Measurements from ENCODE around the gene CCDC88C. TPM values are rescaled to one million over a fixed set of nuclear protein-coding genes. Genes with fewer than 3 reads are reported as not detected.

Gene CCDC88C
- total and polyA plus RNA-seq, 3 donors from 2014 or later, result 36.5 to 51.3 (median 47.4) TPM

DNA sequence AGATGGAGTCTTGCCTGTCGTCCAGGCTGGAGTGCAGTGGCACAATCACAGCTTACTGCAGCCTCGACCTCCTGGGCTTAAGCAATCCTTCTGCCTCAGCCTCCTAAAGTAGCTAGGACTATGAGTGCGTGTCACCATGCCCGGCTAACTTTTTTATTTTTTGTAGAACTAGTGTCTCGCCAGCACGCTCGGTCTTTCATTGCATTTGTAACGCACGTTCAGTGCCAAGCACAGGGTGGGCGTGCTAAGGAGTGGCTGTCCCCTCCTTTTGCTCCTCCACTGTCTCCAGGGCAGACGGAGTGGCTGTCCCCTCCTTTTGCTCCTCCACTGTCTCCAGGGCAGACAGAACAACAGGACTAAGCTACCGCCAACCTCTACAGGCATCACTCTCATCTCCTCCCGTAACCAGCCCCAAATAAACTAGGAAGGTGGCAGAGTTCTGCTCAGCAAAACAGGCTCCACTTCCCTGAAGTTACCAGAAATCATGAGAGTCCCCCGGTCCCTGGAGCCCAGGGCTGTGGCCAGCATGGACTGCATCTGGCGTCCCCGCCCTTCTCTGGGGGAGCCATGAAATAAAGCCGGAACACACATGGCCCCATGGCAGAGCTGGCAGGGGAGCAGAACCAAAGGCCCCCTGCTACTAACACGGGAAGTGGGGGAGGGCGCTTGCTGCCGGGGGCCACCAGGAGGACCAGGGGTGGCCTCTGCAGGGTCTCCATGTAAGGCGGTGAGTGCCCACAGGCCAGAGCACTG is 60.2 kb downstream of the CCDC88C start:
- TF ChIP-seq, protein P1, sequence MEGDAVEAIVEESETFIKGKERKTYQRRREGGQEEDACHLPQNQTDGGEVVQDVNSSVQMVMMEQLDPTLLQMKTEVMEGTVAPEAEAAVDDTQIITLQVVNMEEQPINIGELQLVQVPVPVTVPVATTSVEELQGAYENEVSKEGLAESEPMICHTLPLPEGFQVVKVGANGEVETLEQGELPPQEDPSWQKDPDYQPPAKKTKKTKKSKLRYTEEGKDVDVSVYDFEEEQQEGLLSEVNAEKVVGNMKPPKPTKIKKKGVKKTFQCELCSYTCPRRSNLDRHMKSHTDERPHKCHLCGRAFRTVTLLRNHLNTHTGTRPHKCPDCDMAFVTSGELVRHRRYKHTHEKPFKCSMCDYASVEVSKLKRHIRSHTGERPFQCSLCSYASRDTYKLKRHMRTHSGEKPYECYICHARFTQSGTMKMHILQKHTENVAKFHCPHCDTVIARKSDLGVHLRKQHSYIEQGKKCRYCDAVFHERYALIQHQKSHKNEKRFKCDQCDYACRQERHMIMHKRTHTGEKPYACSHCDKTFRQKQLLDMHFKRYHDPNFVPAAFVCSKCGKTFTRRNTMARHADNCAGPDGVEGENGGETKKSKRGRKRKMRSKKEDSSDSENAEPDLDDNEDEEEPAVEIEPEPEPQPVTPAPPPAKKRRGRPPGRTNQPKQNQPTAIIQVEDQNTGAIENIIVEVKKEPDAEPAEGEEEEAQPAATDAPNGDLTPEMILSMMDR (IDR thresholded peaks at IDR 0.05), result no peak
- TF ChIP-seq POLR2A (IDR thresholded peaks at IDR 0.05), result no peak
- no peak overlapping the region for H3K27ac ChIP-seq
- 89 to 93% methylated on average over 20 to 21 of the region's 21 CpGs for WGBS, 2 donors
- H3K36me3 ChIP-seq (ENCODE audit: low read depth, missing control alignments), result no peaks in the 10 kb centered on the region
- no peaks in the 10 kb centered on the region for H3K27me3 ChIP-seq
- H3K4me3 ChIP-seq, result no peak overlapping the region
- intact Hi-C loops (cut with DNase I; ENCODE audit: low total_unique reads), result no loop called here
- H3K9me3 ChIP-seq, result no peaks in the 10 kb centered on the region
- peaks cover 7% of the 10 kb centered on the region for H3K4me1 ChIP-seq
- DNase-seq, result no peak

DNA sequence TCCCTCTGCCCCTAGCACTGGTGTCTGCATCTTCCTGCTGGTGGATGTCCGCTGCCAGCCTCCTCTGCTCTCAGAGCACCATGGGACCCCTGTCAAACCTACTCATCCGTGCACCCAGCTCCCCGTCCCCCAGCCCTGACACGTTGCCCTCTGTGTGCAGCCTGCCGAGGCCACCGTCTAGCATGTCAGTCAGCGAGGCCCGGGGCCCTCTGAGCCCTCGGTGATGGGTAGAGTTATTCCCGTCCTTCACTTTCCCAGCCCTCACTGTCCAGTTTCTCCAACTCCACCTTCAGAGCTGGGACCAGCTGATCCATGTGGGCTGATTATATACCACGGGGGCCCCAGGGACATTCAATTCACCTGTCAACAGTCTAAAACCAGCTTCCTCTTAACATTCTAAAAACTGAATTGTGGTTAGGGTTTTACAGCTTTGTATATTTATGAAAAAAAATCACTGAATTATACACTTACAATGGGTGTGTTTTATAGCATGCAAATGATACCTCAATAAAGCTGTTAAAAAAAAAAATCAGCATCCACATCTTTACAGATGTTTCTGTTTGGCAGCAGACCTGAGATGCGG is 61.3 kb downstream of the CCDC88C start:
- Histone ChIP-seq H3K27ac (no peak overlapping the region), H3K4me1 (peaks cover 11% of the 10 kb centered on the region), H3K9me3 (no peaks in the 10 kb centered on the region), H3K36me3 (ENCODE audit: low read depth, missing control alignments) (no peaks in the 10 kb centered on the region), H3K27me3 (no peaks in the 10 kb centered on the region), H3K4me3 (no peak overlapping the region)
- intact Hi-C loops (cut with DNase I; ENCODE audit: low total_unique reads), result no loop called here
- WGBS, 2 donors, result 79 to 84% methylated on average over 12 of the region's 12 CpGs
- TF ChIP-seq, protein P1 (IDR thresholded peaks at IDR 0.05), result no peak
- TF ChIP-seq POLR2A (IDR thresholded peaks at IDR 0.05), result no peak
- DNase-seq, result no peak

DNA sequence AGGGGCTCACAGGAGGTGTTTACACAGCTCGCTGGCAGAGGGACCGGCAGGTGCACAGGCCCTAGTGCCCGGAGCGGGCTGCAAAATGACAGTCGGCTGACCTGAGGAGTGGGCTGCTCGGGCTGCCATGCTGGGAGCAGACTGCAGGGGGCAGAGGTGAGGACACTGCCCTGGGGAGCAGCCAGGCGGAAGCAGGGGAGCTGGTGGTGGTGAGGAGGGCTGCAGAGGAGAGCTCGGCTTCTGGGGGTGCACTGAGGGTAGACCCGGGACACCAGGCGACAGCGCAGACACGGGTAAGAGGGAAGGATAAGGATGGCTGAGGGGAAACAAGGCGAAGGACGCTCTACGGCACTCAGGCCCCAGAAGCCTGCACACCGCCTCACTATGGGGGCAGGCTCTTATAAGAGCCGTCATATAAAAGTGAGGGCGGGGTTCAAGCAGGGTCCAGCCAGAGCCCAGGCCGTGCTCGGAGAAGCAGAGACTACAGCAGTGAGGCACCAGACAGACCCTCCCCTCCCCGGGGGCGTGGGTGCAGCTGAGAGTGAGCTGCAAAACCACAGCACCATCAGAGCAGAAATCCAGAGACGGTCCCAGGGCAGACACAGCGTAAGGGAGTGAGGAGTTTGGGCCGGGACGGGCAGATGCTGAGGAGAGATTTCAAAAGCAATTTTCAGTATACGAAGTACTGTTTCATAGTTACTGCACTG is 62.5 kb downstream of the CCDC88C start:
- intact Hi-C loops (cut with DNase I; ENCODE audit: low total_unique reads), result no loop called here
- Histone ChIP-seq H3K27ac (no peak overlapping the region), H3K27me3 (no peaks in the 10 kb centered on the region), H3K9me3 (no peaks in the 10 kb centered on the region), H3K4me1 (peaks cover 11% of the 10 kb centered on the region), H3K4me3 (no peak overlapping the region), H3K36me3 (ENCODE audit: low read depth, missing control alignments) (no peaks in the 10 kb centered on the region)
- no peak for DNase-seq
- TF ChIP-seq POLR2A (IDR thresholded peaks at IDR 0.05), result no peak
- TF ChIP-seq, protein P1 (IDR thresholded peaks at IDR 0.05), result no peak
- 77% methylated on average over 27 of the region's 27 CpGs for WGBS, 2 donors

DNA sequence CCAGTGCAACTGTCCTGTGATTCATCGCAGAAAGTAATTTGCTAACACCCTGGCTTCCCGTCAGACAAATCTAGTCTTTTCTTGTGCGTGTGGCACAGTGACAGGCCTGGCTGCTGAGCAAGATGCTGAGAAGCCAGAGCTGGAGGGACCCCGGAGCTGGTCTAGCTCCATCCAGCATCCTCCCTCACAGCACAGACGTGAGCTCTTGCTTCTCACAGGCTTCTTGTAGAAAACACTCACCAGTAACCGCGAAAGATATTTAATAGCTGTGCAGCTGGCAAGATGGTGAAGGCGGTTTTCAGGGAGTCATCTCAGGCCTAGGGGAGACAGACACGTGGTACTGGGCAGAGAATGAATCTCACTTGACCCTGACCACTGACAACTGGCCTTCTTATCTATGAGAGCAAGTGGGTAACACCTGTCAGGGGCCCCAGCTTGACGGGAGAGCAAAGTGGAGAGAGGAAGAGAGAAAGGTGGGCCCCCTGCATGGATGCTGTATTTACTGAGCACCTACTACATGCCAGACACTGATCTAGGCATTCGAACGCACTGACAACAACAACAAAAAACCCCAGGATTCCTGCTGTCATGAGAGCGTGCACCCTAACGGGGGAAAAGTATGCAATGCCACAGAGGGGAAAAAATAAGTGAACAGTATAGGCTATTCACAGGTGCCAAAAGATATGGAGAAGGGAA is 63.3 kb downstream of the CCDC88C start:
- intact Hi-C loops (cut with DNase I; ENCODE audit: low total_unique reads), result no loop called here
- TF ChIP-seq, protein P1 (IDR thresholded peaks at IDR 0.05), result no peak
- TF ChIP-seq POLR2A (IDR thresholded peaks at IDR 0.05), result no peak
- no peak for DNase-seq
- Histone ChIP-seq H3K4me1 (peaks cover 11% of the 10 kb centered on the region), H3K9me3 (no peaks in the 10 kb centered on the region), H3K27me3 (no peaks in the 10 kb centered on the region), H3K36me3 (ENCODE audit: low read depth, missing control alignments) (no peaks in the 10 kb centered on the region), H3K27ac (no peak overlapping the region), H3K4me3 (no peak overlapping the region)
- WGBS, 2 donors, result 84 to 88% methylated on average over 14 of the region's 14 CpGs
